COR-L47 (cell line): ENCODE results near the gene TCTA.
"Not testable (repeated sequence)": the region's sequence is repeated elsewhere in the genome, so short reads cannot be mapped to it uniquely, and the experiment has no call there.

Source experiments
- DNase-seq: peaks from one replicate; lab custom pipeline; 2025; lab: John Stamatoyannopoulos, UW

TCTA gene

GRCh38 chr3:49411968-49412631 lies at the start of gene TCTA, which contains the start of gene RHOA:
TSS of gene TCTA (plus strand) at chr3:49412423. CDS start at chr3:49412427, 4 bp downstream.
TSS of gene RHOA (minus strand) at chr3:49411976. CDS start at chr3:49375589, 36,387 bp downstream.
- peak; percentile 96 for DNase-seq

GRCh38 chr3:49362561-49362960 lies 49.7 kb upstream of the TCTA start:
- no peak for DNase-seq

- DNase-seq: no peak
These were observed 41.5 kb upstream of the TCTA start for GRCh38 chr3:49370585-49371290.

GRCh38 chr3:49371946-49372345 lies 40.3 kb upstream of the TCTA start:
- DNase-seq: no peak

GRCh38 chr3:49377483-49377882 lies 34.7 kb upstream of the TCTA start:
- DNase-seq: no peak

GRCh38 chr3:49378249-49378895 lies 33.9 kb upstream of the TCTA start:
- no peak for DNase-seq

- no peak for DNase-seq
These were observed 28.8 kb upstream of the TCTA start for GRCh38 chr3:49383387-49383786.

- DNase-seq: no peak
These were observed 26.6 kb upstream of the TCTA start for GRCh38 chr3:49385617-49386016.

GRCh38 chr3:49386056-49386756 lies 26.0 kb upstream of the TCTA start:
- DNase-seq: no peak

GRCh38 chr3:49387721-49388120 lies 24.5 kb upstream of the TCTA start:
- DNase-seq: no peak

- DNase-seq: no peak
These were observed 23.9 kb upstream of the TCTA start for GRCh38 chr3:49388289-49388820.

- DNase-seq: no peak
These were observed 22.9 kb upstream of the TCTA start for GRCh38 chr3:49389297-49389696.

- DNase-seq: not testable (repeated sequence)
These were observed 20.9 kb upstream of the TCTA start for GRCh38 chr3:49391310-49391709.

- DNase-seq: no peak
These were observed 14.8 kb upstream of the TCTA start for GRCh38 chr3:49397470-49397869.

GRCh38 chr3:49399461-49399860 lies 12.8 kb upstream of the TCTA start:
- no peak for DNase-seq

GRCh38 chr3:49401766-49402165 lies 10.5 kb upstream of the TCTA start:
- no peak for DNase-seq

- DNase-seq: no peak
These were observed 8.3 kb upstream of the TCTA start for GRCh38 chr3:49403891-49404290.

- not testable (repeated sequence) for DNase-seq
These were observed 6.7 kb upstream of the TCTA start for GRCh38 chr3:49405570-49405969.

GRCh38 chr3:49406571-49407565 lies 5.4 kb upstream of the TCTA start:
- DNase-seq: no peak

GRCh38 chr3:49410066-49410845 lies 2.0 kb upstream of the TCTA start:
- DNase-seq: no peak
